ENCODE data around the gene E4F1. TPM values are rescaled to one million over a fixed set of nuclear protein-coding genes. Genes with fewer than 3 reads are reported as not detected.

Gene E4F1
- total and polyA plus RNA-seq, 2 of the 13 experiments (the other 11 are each of a cell fraction or from before 2014, with no cell fraction given) = 13.8 to 19.5 TPM

GRCh38 chr16:2223221-2223941, at the start of gene E4F1 (continued):
- TF ChIP-seq ZNF569 (CRISPR knock-in tag; IDR thresholded peaks at IDR 0.05; ENCODE audit: borderline replicate concordance) (peak; percentile 92; the same call in 1 of the 2 replicates), PHF8 (CRISPR knock-in tag; IDR thresholded peaks at IDR 0.05) (peak; percentile 97), KDM6A (CRISPR knock-in tag; IDR thresholded peaks at IDR 0.05; ENCODE audit: low read depth) (no peak), ZNF275 (CRISPR knock-in tag; IDR thresholded peaks at IDR 0.05; ENCODE audit: borderline replicate concordance) (peak; percentile 80), FLYWCH1 (CRISPR knock-in tag; IDR thresholded peaks at IDR 0.05) (no peak), MTF2 (CRISPR knock-in tag; IDR thresholded peaks at IDR 0.05; ENCODE audit: borderline replicate concordance) (peak; percentile 38; the same call in 1 of the 2 replicates), TFAP4 (IDR thresholded peaks at IDR 0.05; ENCODE audit: borderline replicate concordance, low read depth) (no peak; the same call in 1 of the 2 replicates), GABPB1 (CRISPR knock-in tag; IDR thresholded peaks at IDR 0.05) (peak; percentile 93), NFYB (CRISPR knock-in tag; IDR thresholded peaks at IDR 0.05) (peak; percentile 11; the same call in 1 of the 2 replicates), SMAD1 (CRISPR knock-in tag; IDR thresholded peaks at IDR 0.05; ENCODE audit: borderline replicate concordance, low read depth) (peak; percentile 73; the same call in 1 of the 2 replicates), ZNF768 (CRISPR knock-in tag; IDR thresholded peaks at IDR 0.05) (peak; percentile 62; the same call in 1 of the 2 replicates), ZFP1 (CRISPR knock-in tag; IDR thresholded peaks at IDR 0.05) (no peak; the same call in 1 of the 2 replicates), STAT6 (CRISPR knock-in tag; IDR thresholded peaks at IDR 0.05; ENCODE audit: borderline replicate concordance) (no peak), ZNF501 (CRISPR knock-in tag; IDR thresholded peaks at IDR 0.05) (peak; percentile 92), SYNCRIP (IDR thresholded peaks at IDR 0.05; ENCODE audit: insufficient read depth, low read depth, low read length) (no peak), MTF1 (CRISPR knock-in tag; IDR thresholded peaks at IDR 0.05) (peak; percentile 68; the same call in 1 of the 2 replicates), ZNF224 (CRISPR knock-in tag; IDR thresholded peaks at IDR 0.05) (0 out of 2 replicates have a peak, but pooled peaks have one; percentile 38), ETS1 (CRISPR knock-in tag; IDR thresholded peaks at IDR 0.05) (no peak), ZNF354B (CRISPR knock-in tag; IDR thresholded peaks at IDR 0.05) (no peak), KLF16 (CRISPR knock-in tag; IDR thresholded peaks at IDR 0.05) (peak in 1 of 2 experiments; percentile 68; a peak in 1 of 4 replicates), U2AF1 (optimal IDR thresholded peaks at IDR 0.05; ENCODE audit: low read depth, low read length) (no peak), ZNF124 (CRISPR knock-in tag; IDR thresholded peaks at IDR 0.05) (peak; percentile 25; the same call in 1 of the 2 replicates), CREM (IDR thresholded peaks at IDR 0.05) (peak; percentile 82), CREM (CRISPR knock-in tag; IDR thresholded peaks at IDR 0.05) (peak; percentile 68; the same call in 1 of the 2 replicates), ZNF30 (CRISPR knock-in tag; IDR thresholded peaks at IDR 0.05) (no peak), ZNF850 (CRISPR knock-in tag; conservative IDR thresholded peaks at IDR 0.05) (no peak)
